Ramos (cell line): ENCODE results near the gene EDC4.
"Not testable (repeated sequence)": the region's sequence is repeated elsewhere in the genome, so short reads cannot be mapped to it uniquely, and the experiment has no call there.

Source experiments
- in situ Hi-C: fragments of 300-500 bp; cut with MboI; formaldehyde crosslinking; loops from one replicate; pipeline ENCODE4 v1.14.3; 2022; ENCODE audit warnings: low sequenced_read_pairs; ENCODE audit not compliant: unreplicated experiment

Gene EDC4

GRCh38 chr16:67872631-67873434 lies at the start of gene EDC4:
TSS of gene EDC4 (plus strand) at chr16:67873052. CDS start at chr16:67873262, 210 bp downstream.
- in situ Hi-C loops, result no loop called here

DNA sequence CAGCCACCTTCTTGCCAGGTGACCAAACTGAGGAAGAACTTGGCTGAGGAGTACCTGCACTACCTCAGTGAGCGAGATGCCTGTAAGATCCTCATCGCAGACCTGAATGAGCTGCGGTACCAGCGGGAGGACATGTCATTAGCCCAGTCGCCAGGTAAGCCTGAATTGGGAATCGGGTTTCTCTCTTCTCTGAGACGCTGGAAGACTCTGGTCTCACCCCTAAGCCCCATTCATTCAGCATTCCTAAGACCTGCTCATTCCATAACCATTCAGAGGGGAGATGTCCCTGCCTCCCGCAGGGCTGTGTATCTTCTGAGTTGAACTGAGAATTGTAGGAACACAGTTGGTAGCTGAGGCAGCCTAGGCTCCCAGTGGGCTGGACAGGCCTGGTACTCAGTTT lies 47.7 kb upstream of the EDC4 start:
- in situ Hi-C loops, result no loop called here

DNA sequence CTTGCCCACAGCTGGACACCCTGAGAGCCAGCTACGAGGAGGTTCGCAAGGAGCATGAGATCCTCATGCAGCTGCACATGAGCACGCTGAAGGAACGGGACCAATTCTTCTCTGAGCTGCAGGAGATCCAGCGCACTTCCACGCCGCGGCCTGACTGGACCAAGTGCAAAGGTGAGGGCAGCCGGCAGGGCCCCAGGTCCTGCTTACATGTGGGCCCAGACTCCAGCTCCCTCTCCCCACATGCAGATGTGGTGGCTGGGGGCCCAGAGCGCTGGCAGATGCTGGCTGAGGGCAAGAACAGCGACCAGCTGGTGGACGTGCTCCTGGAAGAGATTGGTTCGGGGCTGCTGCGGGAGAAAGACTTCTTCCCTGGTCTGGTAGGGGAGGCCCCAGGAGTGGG lies 46.9 kb upstream of the EDC4 start:
- in situ Hi-C loops, result no loop called here

DNA sequence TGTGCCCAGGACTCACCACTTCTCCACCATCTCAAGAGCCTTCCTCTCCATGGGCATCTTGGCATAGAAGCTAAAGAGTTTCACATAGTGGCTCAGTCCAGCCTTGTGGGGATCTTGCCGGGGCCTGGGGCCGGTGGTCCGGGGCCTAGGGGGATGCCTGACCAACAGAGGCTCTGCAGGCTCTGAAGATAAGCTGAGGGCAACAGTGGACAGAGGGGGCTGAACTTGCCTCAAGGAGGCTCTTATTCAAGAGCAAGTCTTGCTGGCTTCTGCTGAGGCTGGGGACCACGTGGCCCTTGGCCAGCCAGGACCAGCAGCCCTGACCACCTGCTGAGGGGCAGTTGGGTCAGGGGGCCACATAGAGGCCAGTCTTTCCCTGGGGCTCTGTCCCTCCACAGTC lies 44.2 kb upstream of the EDC4 start:
- in situ Hi-C loops, result no loop called here

- in situ Hi-C loops, result no loop called here
Measured at GRCh38 chr16:67833030-67833414, 39.8 kb upstream of the EDC4 start.

DNA sequence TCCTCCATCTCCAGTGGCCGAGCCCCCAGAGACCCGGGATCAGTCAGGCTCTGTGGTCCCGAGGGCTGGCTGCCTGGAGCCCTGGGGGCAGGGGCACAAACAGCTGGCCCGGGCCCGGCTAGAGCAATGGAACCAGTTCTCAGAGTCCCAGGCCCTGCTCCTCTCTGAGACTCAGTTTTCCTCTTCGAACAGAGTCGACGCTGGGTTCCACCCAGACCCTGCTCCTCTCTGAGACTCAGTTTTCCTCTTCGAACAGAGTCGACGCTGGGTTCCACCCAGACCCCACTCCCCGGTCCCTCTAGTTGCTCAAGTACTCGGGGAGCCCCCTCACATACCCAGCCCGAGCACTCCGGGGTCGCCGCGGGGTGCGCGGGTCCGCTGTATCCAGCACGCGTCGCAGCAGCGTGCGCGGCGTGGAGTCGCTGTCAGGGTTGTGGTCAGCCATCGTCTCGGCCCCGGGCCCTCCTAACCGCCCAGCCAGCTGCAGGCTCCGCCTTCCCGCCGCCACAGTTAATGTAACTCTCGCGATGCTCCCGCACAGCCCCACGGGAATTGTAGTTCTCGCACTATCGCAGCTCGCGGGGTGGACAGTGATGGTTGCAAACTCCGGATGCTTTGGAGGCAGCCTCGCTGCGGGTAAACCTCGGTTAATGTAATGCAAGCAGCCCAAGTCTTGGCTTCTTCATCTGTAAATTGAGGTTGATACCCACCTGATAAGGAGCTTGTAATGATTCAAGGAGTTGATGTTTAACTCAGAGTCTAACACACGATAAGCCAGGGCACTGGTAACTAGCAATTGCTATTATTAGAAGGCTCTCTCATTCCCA lies 39.2 kb upstream of the EDC4 start:
- in situ Hi-C loops, result no loop called here

DNA sequence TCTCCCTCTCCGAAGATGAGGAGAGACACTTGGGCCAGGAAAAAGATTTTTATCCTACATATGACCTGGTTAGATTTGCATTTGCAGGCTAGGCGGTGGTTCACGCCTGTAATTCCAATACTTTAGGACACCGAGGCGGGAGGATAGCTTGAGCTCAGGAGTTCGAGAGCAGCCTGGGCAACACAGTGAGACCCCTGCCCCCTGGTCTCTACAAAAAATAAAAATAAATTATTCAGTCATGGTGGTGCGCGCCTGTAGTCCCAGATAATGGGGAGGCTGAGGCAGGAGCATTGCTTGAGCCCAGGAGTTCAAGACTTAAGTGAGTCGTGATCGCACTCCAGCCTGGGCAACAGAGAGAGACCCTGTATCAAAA lies 38.6 kb upstream of the EDC4 start:
- in situ Hi-C loops, result no loop called here

GRCh38 chr16:67837190-67837589 lies 35.7 kb upstream of the EDC4 start:
- in situ Hi-C loops, result not testable (repeated sequence)

DNA sequence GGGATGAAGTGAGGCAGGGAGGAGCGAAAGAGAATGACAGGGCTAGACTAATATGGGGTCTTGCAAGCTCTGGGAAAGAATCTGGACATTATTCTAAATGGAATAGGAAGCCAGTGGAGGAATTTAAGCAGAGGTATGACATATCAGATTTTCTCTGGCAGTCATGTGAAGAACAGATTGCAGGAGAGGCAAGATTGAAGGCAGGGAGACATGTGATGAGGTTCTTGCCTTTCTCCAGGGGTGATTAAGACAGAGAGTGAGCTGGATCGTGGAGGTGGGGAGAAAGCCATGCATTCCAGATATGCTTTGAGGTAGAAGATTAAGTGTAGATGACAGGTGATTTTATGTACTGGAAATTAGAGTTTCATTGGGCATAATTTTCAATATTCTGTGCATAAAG lies 35.0 kb upstream of the EDC4 start:
- in situ Hi-C loops, result no loop called here

- in situ Hi-C loops, result no loop called here
Measured at GRCh38 chr16:67841198-67841815, 31.5 kb upstream of the EDC4 start.

- in situ Hi-C loops, result no loop called here
Measured at GRCh38 chr16:67841816-67842508, 30.9 kb upstream of the EDC4 start, which contains the start of gene THAP11. TSS of gene THAP11 (plus strand) at chr16:67842320. CDS start at chr16:67842555, 235 bp downstream.

- in situ Hi-C loops, result no loop called here
Measured at GRCh38 chr16:67842509-67843342, 30.1 kb upstream of the EDC4 start.

- in situ Hi-C loops, result no loop called here
Measured at GRCh38 chr16:67843343-67843765, 29.5 kb upstream of the EDC4 start.

DNA sequence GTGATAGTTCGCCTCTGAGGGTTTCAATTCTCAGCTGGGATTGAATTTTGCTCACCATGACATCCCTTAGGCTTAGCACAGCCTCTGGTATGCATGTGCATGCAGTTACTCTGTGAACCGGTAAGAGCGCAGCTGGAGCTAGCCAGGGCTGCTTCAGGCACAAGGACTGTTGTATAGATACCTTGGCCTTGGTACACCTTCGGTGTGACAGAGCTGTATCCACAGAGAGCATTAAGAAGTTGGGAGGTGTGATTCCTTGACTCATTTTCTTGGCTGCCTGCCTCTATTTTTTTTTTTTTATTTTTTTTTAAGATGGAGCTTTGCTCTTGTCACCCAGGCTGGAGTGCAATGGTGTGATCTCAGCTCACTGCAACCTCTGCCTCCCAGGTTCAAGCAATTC lies 28.4 kb upstream of the EDC4 start:
- in situ Hi-C loops, result no loop called here

- in situ Hi-C loops, result no loop called here
Measured at GRCh38 chr16:67845291-67846062, 27.4 kb upstream of the EDC4 start.

DNA sequence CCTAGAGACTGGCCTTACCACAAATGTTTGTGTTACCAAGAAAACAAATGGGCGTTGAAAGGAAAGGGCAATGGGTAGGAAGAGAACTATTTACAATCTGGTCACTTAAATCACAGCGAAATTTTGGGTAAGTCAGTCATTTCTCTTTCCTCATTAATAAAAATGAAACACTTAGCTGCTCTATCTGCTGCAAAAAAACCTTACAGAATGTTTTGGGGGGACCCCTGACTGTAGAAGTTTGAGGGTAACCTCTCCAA lies 26.9 kb upstream of the EDC4 start:
- in situ Hi-C loops, result no loop called here

DNA sequence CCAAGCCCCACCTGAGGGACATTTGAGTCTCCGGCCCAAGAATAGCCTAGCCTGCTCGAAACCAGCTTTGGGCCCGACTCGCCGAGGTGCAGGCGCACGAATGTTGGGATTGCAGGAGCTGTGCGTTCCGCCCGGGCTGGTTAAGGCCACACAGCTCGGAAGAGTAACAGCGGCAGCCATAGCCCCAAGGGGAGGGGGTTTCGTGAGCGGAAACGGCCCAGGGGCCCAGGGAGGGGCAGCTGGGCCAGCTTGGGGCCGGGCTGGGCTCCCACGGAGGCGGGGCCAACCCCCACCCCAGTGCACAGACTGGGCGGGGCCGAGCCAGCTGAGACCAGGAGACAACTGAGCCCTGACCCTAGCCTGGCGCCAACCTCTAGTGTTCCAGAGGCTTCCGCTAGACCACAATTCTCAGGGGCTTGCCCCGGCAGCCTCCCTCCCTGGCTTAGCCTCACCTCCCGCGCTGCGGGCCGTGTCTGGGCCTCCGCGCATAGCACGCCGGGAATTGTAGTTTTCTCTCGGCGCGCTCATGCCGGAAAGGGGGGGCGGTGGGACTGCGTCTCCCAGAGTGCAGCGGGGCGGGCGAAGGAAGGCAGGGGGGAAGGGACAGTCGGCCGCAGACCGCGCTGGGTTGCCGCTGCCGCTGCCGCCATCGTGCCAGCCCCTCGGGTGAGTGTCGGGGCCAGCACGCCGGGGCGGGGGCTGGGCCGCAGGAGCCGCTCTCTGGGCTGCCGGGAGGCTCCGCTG lies 26.4 kb upstream of the EDC4 start, which contains the start of gene NUTF2:
TSS of gene NUTF2 (plus strand) at position 614 of the 744 bp plus-strand sequence. CDS start 18,198 bp downstream, outside the sequence.
- in situ Hi-C loops, result no loop called here
